HL-60 (cell line): ENCODE data around the gene PAPPA2.

ENCODE experiments used
- DNase-seq, 2 experiments: peaks; one replicate each; pipeline ENCODE4 v3.0.0-alpha.2; 2010 to 2020; ENCODE audit warnings: low read depth in 1 of 2, low spot score in 1 of 2
- H3K27ac ChIP-seq: fragments of 250-450 bp; sonication (Bioruptor Pico); replicated peaks from 2 replicates; pipeline ENCODE4 v1.5.1; 2020; ENCODE audit warnings: mild to moderate bottlenecking, moderate library complexity
- H3K27me3 ChIP-seq: fragments of 250-450 bp; sonication (Bioruptor Pico); 2 replicates; pipeline ENCODE4 v1.5.1; 2021; ENCODE audit warnings: mild to moderate bottlenecking, moderate library complexity; ENCODE audit not compliant: insufficient read depth, poor library complexity, severe bottlenecking
- H3K4me3 ChIP-seq: replicated peaks from 2 replicates; pipeline ENCODE4 v1.5.1; 2011; ENCODE audit warnings: mild to moderate bottlenecking, control low read depth, low read length; ENCODE audit not compliant: insufficient read depth
- CTCF ChIP-seq: IDR thresholded peaks from one replicate; pipeline ENCODE4 v1.5.1; 2011; ENCODE audit warnings: low read length, control low read depth, inconsistent platforms; ENCODE audit not compliant: insufficient read depth
- GABPA ChIP-seq: IDR thresholded peaks from 2 replicates; pipeline ENCODE4 v1.6.1; 2012; ENCODE audit warnings: low read depth
- POLR2AphosphoS5 ChIP-seq: IDR thresholded peaks from 2 replicates; pipeline ENCODE4 v1.6.1; 2012; ENCODE audit warnings: low read depth
- REST ChIP-seq: IDR thresholded peaks from 2 replicates; pipeline ENCODE4 v1.6.1; 2012; ENCODE audit warnings: low read depth; ENCODE audit not compliant: insufficient replicate concordance
- SPI1 ChIP-seq: IDR thresholded peaks from 2 replicates; pipeline ENCODE4 v1.6.1; 2012; ENCODE audit warnings: low read depth, mild to moderate bottlenecking, borderline replicate concordance

Gene PAPPA2

DNA sequence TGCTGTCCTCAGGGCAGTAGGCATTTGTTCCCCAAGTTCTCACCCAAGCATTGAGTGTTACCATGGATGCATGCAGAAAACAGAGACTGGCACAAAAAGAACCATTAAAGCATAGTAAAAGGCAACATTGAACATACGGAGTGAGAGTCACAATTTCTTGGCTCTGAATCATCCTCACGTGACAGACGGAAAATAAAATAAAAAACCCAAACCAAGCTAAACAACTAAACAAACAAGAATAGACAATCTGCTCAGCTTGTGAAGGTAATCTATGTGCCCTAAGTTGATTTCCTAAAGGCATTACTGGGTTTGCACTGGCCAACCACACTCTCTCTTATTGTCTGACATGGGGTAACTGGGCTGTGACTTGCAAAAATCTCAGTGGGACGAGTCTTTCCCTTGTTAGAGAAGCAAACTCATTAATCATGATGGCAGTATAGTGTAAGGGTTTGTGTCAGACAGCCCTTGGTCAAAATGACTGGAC is 395.5 kb downstream of the PAPPA2 start:
- no peak for DNase-seq
- no peak for TF ChIP-seq POLR2AphosphoS5
- TF ChIP-seq REST = no peak
- no peak for TF ChIP-seq SPI1
- no peak for TF ChIP-seq CTCF
- TF ChIP-seq GABPA = no peak
- H3K4me3 ChIP-seq = no peak overlapping the region
- H3K27me3 ChIP-seq = peaks cover 3% of the 10 kb centered on the region
- H3K27ac ChIP-seq = no peak overlapping the region

- no peaks in the 10 kb centered on the region for H3K27me3 ChIP-seq
- no peak overlapping the region for H3K27ac ChIP-seq
- no peak for DNase-seq
- no peak overlapping the region for H3K4me3 ChIP-seq
- TF ChIP-seq REST = no peak
- TF ChIP-seq SPI1 = no peak
- no peak for TF ChIP-seq POLR2AphosphoS5
- no peak for TF ChIP-seq GABPA
- TF ChIP-seq CTCF = no peak
These were observed 400.6 kb downstream of the PAPPA2 start for GRCh38 chr1:176863613-176864012.

GRCh38 chr1:176864211-176864610 is 401.2 kb downstream of the PAPPA2 start:
- DNase-seq = no peak

More at GRCh38 chr1:176864211-176864610, 401.2 kb downstream of the PAPPA2 start:
- Histone ChIP-seq H3K4me3 (no peak overlapping the region), H3K27me3 (no peaks in the 10 kb centered on the region), H3K27ac (no peak overlapping the region)
- no peak for TF ChIP-seq SPI1
- TF ChIP-seq POLR2AphosphoS5 = no peak
- no peak for TF ChIP-seq CTCF
- no peak for TF ChIP-seq REST
- TF ChIP-seq GABPA = no peak
